NCI-H345 treated with DMSO at 0.1 percent for 48 hours (cell line): ENCODE data around the gene ZCWPW1.
"Not testable (repeated sequence)": the region's sequence is repeated elsewhere in the genome, so short reads cannot be mapped to it uniquely, and the experiment has no call there.

Experiments
- DNase-seq: peaks from one replicate; lab custom pipeline; 2025; ENCODE audit not compliant: unreplicated experiment; lab: John Stamatoyannopoulos, UW

The ZCWPW1 gene

GRCh38 chr7:100374601-100375000 lies 53.9 kb downstream of the ZCWPW1 start:
- DNase-seq, result no peak

- not testable (repeated sequence) for DNase-seq
Observed at GRCh38 chr7:100373870-100374598, 54.5 kb downstream of the ZCWPW1 start.

- DNase-seq, result no peak
Observed at GRCh38 chr7:100373261-100373831, 55.2 kb downstream of the ZCWPW1 start, which contains the start of gene PILRA. Gene PILRA (plus strand): TSS chr7:100373487. CDS start chr7:100373657, 170 bp downstream.

GRCh38 chr7:100372694-100373093 lies 55.8 kb downstream of the ZCWPW1 start:
- DNase-seq, result no peak

- no peak for DNase-seq
Observed at GRCh38 chr7:100372256-100372655, 56.2 kb downstream of the ZCWPW1 start.

- DNase-seq, result no peak
Observed at GRCh38 chr7:100371561-100372171, 56.8 kb downstream of the ZCWPW1 start.

- no peak for DNase-seq
Observed at GRCh38 chr7:100370746-100371145, 57.8 kb downstream of the ZCWPW1 start.

- no peak for DNase-seq
Observed at GRCh38 chr7:100370303-100370702, 58.2 kb downstream of the ZCWPW1 start.

- DNase-seq, result no peak
Observed at GRCh38 chr7:100369105-100369504, 59.4 kb downstream of the ZCWPW1 start.

- no peak for DNase-seq
Observed at GRCh38 chr7:100367676-100368613, 60.6 kb downstream of the ZCWPW1 start.

- no peak for DNase-seq
Observed at GRCh38 chr7:100367251-100367620, 61.3 kb downstream of the ZCWPW1 start.

GRCh38 chr7:100366411-100367250 lies 61.9 kb downstream of the ZCWPW1 start:
- DNase-seq, result no peak

GRCh38 chr7:100365998-100366367 lies 62.5 kb downstream of the ZCWPW1 start:
- not testable (repeated sequence) for DNase-seq

- DNase-seq, result no peak
Observed at GRCh38 chr7:100364480-100364879, 64.0 kb downstream of the ZCWPW1 start.

- not testable (repeated sequence) for DNase-seq
Observed at GRCh38 chr7:100363797-100364196, 64.7 kb downstream of the ZCWPW1 start.

GRCh38 chr7:100363098-100363497 lies 65.4 kb downstream of the ZCWPW1 start:
- DNase-seq, result no peak

GRCh38 chr7:100360135-100360854 lies 68.2 kb downstream of the ZCWPW1 start:
- DNase-seq, result no peak

GRCh38 chr7:100358857-100359212 lies 69.7 kb downstream of the ZCWPW1 start:
- no peak for DNase-seq

GRCh38 chr7:100358027-100358856 lies 70.3 kb downstream of the ZCWPW1 start, which contains the start of gene PILRB:
Gene PILRB (plus strand): TSS chr7:100358117. CDS start chr7:100358303, 186 bp downstream.
- DNase-seq, result no peak
